DMS114 treated with DMSO at 0.1 percent for 48 hours (cell line): ENCODE measurements around the gene FTO.
"Not testable (repeated sequence)": the region's sequence is repeated elsewhere in the genome, so short reads cannot be mapped to it uniquely, and the experiment has no call there.

ENCODE experiments used
- DNase-seq: peaks from one replicate; lab custom pipeline; 2025; ENCODE audit not compliant: unreplicated experiment; lab: John Stamatoyannopoulos, UW

The FTO gene

GRCh38 chr16:53821957-53822625, 118.1 kb downstream of the FTO start:
- DNase-seq, result no peak

GRCh38 chr16:53822936-53823529, 119.1 kb downstream of the FTO start:
- no peak for DNase-seq

GRCh38 chr16:53826658-53827057, 122.7 kb downstream of the FTO start:
- no peak for DNase-seq

- no peak for DNase-seq
These were observed 123.8 kb downstream of the FTO start for GRCh38 chr16:53827741-53828140.

GRCh38 chr16:53829186-53829747, 125.3 kb downstream of the FTO start:
- DNase-seq, result no peak

GRCh38 chr16:53832896-53833544, 129.1 kb downstream of the FTO start:
- no peak for DNase-seq

GRCh38 chr16:53836142-53836541, 132.2 kb downstream of the FTO start:
- DNase-seq, result no peak

- DNase-seq, result no peak
These were observed 132.7 kb downstream of the FTO start for GRCh38 chr16:53836680-53837079.

- no peak for DNase-seq
These were observed 133.5 kb downstream of the FTO start for GRCh38 chr16:53837426-53837825.

- DNase-seq, result no peak
These were observed 135.2 kb downstream of the FTO start for GRCh38 chr16:53839150-53839549.

GRCh38 chr16:53840456-53840855, 136.5 kb downstream of the FTO start:
- no peak for DNase-seq

GRCh38 chr16:53841884-53842283, 137.9 kb downstream of the FTO start:
- DNase-seq, result no peak

- no peak for DNase-seq
These were observed 139.1 kb downstream of the FTO start for GRCh38 chr16:53843084-53843483.

GRCh38 chr16:53844804-53845203, 140.8 kb downstream of the FTO start:
- DNase-seq, result no peak

GRCh38 chr16:53846549-53846948, 142.6 kb downstream of the FTO start:
- not testable (repeated sequence) for DNase-seq

- DNase-seq, result no peak
These were observed 143.0 kb downstream of the FTO start for GRCh38 chr16:53846971-53847370.

- DNase-seq, result no peak
These were observed 144.5 kb downstream of the FTO start for GRCh38 chr16:53848277-53848942.

GRCh38 chr16:53848950-53849349, 145.0 kb downstream of the FTO start:
- no peak for DNase-seq

GRCh38 chr16:53849585-53849984, 145.6 kb downstream of the FTO start:
- no peak for DNase-seq

GRCh38 chr16:53849994-53850393, 146.0 kb downstream of the FTO start:
- DNase-seq, result no peak

- no peak for DNase-seq
These were observed 148.7 kb downstream of the FTO start for GRCh38 chr16:53852678-53853077.

- DNase-seq, result no peak
These were observed 151.1 kb downstream of the FTO start for GRCh38 chr16:53855056-53855455.
